GM18870 (cell line): ENCODE results near the gene THOC7.

Experiments used
- ATAC-seq: cut with Tn5 transposase; IDR thresholded peaks from one replicate; pipeline ENCODE4 v1.9.1; 2021; ENCODE audit warnings: moderate library complexity; ENCODE audit not compliant: unreplicated experiment

Gene THOC7

DNA sequence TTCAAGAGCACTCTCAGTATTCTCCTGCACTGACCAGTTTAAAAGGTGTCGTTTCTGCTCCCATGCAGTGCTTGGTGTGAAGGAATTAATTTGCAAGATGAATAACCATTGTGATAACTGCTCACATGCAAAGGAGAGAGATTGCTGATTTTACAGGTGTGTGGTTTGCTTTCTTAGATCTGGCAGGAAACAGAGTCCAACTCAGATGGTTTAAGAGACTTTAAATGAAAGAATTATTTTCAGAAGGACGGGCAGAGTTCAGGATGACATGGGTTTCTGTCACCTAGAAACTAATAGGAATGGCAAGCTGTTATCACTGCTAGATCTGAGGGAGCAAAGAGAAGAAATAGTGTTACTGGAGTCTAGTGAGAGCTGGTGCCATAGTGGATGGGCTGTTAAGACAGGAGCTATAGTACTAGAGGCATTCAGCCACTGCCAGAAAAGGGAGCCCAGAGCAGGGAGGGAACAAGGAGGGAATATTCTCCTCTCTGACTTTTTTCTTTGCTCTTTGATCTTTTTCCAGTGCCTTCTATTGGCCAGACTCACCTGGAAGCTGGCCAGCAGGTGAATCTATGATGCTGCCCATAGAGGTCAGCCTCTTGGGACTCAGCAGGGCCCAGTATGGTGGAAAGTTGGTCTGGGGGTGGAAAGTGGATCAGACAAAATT, 14.9 kb upstream of the THOC7 start:
- no peak for ATAC-seq

DNA sequence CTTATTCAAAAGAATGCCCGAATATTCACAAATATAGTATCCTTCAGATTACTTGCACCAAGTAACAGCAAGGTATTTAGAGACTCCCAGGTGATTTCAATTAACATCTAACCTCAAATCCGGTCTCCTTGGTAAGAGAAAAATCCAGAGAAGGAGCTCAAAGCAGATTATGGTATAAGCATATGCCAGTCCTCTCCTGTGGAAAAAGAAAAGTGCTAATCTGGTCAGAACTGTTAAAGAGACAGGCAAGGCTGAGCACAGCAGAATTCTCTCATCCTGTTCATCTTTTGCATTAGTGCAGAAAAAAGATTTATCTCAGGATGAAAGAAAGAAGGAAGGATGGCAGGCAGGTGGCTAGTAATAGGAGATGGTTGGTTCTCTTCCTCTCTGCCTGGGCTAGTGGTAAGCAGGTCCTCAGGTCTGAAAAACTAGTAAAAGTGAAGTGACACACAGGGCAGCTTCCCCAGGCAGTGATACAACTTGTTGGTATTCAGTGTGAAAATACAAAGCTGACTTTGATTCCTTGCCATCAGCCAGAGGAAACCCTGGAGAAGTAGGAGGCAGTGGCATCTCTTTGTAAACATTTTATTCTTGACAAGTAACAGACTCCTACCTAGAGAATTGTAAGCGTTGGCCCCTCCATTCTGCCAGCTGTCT, 14.3 kb upstream of the THOC7 start:
- ATAC-seq = no peak

GRCh38 chr3:63876260-63876659, 12.7 kb upstream of the THOC7 start:
- no peak for ATAC-seq

GRCh38 chr3:63875510-63875909, 11.9 kb upstream of the THOC7 start:
- ATAC-seq = no peak

- no peak for ATAC-seq
Observed at GRCh38 chr3:63874769-63875168, 11.2 kb upstream of the THOC7 start.

GRCh38 chr3:63872135-63872924, 8.7 kb upstream of the THOC7 start:
- ATAC-seq = no peak

GRCh38 chr3:63870615-63871005, 7.0 kb upstream of the THOC7 start:
- no peak for ATAC-seq

DNA sequence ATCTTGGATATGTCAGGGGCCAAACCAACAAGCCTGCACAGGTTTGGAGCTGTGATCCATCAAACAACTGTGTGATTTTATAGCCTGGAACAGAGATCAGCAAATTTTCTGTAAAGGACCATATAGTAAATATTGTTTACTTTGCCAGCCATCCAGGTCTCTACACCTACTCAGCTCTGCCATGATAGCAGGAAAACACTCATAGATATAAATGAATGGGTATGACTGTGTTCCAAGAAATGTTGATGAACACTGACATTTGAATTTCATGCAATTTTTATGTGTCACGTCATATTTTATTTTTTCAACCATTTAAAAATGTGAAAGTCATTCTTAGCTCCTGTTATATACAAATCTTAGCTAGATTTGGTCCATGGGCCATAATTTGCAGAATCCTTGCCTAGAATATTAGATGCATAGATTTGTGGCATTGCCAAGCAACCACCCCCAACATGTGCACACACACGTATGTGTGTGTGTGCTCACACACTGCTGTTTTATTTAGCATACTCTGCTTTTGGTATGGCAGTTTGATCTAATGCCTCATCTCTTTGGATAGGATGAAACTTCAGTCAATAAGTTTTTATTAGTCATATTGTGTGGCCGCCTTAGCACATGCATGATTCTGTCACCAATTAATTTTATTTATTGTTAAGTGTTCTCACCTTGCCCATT, 6.5 kb upstream of the THOC7 start:
- ATAC-seq = no peak

DNA sequence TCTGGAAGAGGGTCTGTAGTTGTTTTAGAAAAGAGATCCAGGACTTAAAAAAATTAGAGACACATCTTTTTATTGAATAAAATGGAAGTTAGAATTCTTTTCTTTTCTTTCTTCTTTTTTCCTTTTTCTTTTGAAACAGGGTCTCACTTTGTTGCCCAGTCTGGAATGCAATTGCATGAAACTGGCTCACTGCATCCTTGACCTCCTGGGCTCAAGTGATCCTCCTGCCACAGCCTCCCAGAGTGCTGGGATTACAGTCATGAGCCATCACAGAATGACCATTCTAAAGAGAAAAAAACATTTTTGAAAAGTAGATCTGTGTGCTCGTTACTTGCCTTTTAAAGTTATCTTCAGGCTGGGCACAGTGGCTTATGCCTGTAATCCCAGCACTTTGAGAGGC, 3.6 kb upstream of the THOC7 start:
- ATAC-seq = no peak

GRCh38 chr3:63864965-63865327, 1.3 kb upstream of the THOC7 start:
- no peak for ATAC-seq

DNA sequence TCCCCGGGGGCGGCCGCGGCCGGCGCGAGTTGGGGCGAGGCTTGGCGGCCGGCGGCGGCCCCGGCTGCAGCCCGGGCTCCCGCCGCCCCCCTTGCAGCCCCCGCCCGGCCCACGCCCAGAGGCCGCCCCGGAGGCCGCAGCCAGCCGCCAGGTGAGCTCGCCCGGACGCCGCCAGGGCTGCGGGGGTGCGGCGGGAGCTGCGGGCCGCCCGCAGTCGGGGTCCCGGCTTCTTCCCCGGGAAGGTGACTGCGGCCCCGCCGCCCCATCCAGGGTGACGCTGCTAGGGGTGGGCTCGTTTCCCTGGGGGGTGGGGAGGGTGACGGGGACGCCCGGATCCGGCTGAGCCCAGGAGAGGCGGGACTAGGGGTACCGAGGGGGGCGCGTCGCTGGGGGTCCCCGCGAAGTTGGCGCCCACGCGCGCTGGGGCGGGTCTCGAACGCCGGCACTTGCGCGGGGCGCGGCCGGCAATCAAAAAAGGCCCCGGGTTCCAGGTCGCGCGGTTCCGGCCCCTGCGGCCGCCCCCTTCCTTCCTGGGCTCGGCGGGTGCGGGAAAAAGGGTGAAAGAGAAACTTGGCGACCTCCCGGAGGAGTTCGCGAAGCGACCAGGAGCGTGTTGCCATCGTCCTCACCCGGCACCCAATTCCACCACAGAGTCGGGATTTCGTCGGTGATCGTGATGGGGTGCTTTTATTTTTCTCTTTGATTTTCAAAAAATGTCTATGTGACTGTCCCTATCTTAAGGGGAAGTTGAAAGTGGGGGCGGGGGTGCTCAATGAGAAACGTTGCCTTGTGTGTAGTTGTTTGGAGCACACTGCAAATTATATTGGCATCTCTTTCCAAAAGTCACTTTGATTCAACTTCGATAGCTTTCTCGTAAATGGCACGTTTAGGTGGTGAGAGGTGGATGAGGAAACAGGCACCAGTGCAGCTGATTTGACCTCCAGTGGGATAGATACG, 681 bp upstream of the THOC7 start:
- ATAC-seq = no peak

DNA sequence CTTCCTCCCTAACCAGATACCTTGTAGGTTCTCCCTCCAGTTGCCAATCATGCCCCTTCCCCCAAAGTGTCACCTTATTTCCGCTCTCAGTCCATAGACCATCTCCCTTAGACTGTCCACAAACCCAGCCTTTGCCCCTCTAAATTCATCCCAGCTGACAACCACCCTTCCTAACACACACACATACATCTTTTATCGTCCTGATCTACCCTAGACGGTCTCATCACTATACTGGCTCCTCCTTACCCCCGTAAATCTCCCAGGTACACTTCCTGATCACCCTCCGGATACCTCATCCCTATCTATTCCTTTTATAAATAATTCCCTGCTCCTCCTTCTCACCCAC, 828 bp downstream of the THOC7 start:
- ATAC-seq = peak; percentile 6

DNA sequence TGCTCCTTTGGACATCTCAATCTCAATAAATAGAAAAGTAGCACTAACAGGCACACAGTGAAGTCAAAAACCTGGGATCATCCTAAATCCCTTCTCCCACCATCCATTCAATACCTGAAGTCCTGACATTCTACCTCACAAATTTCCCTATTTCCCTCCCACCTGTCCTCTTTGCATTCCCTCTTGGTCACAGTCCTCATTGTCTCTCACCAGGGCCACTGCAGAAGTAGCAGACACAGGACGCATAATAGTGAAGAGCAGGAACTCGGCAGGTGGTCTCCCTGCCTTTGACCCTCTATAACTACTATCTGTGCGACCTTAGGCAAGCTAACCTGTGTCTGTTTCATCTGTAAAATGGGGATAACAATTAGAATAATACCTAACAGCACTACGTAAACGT, 2.3 kb downstream of the THOC7 start:
- no peak for ATAC-seq

GRCh38 chr3:63860776-63861175, 2.8 kb downstream of the THOC7 start:
- no peak for ATAC-seq

GRCh38 chr3:63857311-63857710, 6.3 kb downstream of the THOC7 start:
- ATAC-seq = no peak

DNA sequence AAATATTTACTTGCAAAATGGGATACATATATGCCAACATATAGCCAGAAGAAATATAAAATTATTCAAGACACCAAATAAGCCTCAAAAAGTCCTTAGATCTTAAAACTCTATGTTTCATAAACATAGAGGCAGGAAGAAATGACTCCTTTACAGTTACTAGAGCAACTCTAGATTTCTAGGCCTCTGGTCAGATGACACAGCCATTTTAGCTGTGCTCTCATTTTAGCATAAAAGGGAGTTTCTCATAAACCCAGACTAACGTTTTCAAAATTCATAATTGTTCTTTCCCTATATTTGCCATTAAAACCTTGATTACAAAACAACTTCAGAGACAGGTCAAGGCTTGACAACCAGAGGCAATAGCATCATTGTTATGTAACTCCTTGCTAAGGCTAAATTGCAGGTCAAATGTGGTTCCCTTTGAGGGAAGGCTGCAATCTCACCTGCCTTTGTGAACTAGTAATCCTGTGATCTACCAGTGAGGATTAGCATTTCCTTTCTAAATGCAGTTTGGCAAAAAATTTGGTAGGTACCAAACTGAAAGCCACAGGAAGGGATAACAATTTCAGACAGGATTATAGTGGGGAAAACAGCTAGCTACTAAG, 8.2 kb downstream of the THOC7 start:
- ATAC-seq = no peak

DNA sequence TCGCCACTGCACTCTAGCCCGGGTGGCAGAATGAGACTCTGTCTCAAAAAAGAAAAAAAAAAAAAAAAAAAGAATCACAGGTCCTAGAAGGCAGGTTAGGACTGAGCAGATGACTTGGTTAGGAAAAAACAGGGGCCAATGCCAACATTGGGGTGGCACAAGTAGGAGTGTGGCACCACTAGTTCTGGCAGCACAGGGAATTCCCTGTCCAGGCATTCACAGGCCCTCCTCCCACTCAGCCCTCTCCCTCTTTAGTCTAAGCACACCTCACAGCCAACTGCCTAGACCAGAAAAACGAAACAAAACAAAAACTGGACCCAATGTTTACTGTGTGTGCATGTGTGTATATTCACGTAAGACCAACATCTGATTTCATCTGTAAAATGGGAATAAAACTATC, 10.5 kb downstream of the THOC7 start:
- ATAC-seq = no peak

DNA sequence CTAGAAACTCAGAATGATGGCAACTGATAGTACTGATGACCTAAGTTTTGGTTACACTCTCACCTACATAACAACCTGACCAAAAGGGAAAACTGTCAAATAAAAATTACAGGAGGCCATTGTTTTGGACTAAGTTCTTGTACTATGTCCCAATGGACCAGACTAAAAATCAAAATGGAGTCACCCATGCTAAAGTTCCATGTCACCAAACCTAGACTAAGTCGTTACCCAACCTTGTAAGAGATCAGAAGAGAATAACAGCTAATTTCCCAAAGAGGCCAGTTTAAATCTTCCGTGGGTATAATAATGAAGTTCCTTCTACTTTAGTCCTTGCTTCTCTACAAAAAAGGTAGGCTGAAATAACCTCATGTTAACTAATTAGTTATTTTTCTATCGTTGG, 12.3 kb downstream of the THOC7 start:
- ATAC-seq = no peak

GRCh38 chr3:63849175-63849574, 14.4 kb downstream of the THOC7 start:
- ATAC-seq = no peak

- no peak for ATAC-seq
Observed at GRCh38 chr3:63847718-63848450, 15.7 kb downstream of the THOC7 start.
